SJSA1 (cell line): Measurements from ENCODE around the gene TVP23C. TPM values are rescaled to one million over a fixed set of nuclear protein-coding genes. Genes with fewer than 3 reads are reported as not detected.
"Not testable (repeated sequence)": the region's sequence is repeated elsewhere in the genome, so short reads cannot be mapped to it uniquely, and the experiment has no call there.

Source experiments
- DNase-seq, 2 experiments: peaks; one replicate each; pipeline ENCODE4 v3.0.0-alpha.2; 2015 to 2020; ENCODE audit warnings: low spot score in 2 of 2, low read depth in 1 of 2
- H3K27ac ChIP-seq: fragments of 250-450 bp; sonication (Bioruptor Pico); 2 replicates; pipeline ENCODE4 v1.5.1; 2020; ENCODE audit warnings: mild to moderate bottlenecking, moderate library complexity
- H3K27me3 ChIP-seq: fragments of 250-450 bp; sonication (Bioruptor Pico); replicated peaks from 2 replicates; pipeline ENCODE4 v1.5.1; 2020; ENCODE audit warnings: mild to moderate bottlenecking, moderate library complexity
- H3K36me3 ChIP-seq: fragments of 250-450 bp; sonication (Bioruptor Pico); 2 replicates; pipeline ENCODE4 v1.5.1; 2020; ENCODE audit warnings: mild to moderate bottlenecking
- H3K4me1 ChIP-seq: fragments of 250-450 bp; sonication (Bioruptor Pico); replicated peaks from 2 replicates; pipeline ENCODE4 v1.6.1; 2021; ENCODE audit warnings: mild to moderate bottlenecking
- H3K4me3 ChIP-seq: fragments of 250-450 bp; sonication (Bioruptor Pico); 2 replicates; pipeline ENCODE4 v1.5.1; 2020; ENCODE audit warnings: mild to moderate bottlenecking
- H3K9me3 ChIP-seq: fragments of 250-450 bp; sonication (Bioruptor Pico); replicated peaks from 2 replicates; pipeline ENCODE4 v1.5.1; 2020; ENCODE audit warnings: mild to moderate bottlenecking
- total RNA-seq: library from RNA; depleted of rRNA; stranded (reverse); fragments of >200 nt; shearing (Covaris generic); gene quantifications from 2 replicates; pipeline ENCODE4 v1.2.3, GENCODE V29; 2014; rRNA removed

The TVP23C gene
- total RNA-seq = 0.28 and 4.4 TPM in 2 replicates

DNA sequence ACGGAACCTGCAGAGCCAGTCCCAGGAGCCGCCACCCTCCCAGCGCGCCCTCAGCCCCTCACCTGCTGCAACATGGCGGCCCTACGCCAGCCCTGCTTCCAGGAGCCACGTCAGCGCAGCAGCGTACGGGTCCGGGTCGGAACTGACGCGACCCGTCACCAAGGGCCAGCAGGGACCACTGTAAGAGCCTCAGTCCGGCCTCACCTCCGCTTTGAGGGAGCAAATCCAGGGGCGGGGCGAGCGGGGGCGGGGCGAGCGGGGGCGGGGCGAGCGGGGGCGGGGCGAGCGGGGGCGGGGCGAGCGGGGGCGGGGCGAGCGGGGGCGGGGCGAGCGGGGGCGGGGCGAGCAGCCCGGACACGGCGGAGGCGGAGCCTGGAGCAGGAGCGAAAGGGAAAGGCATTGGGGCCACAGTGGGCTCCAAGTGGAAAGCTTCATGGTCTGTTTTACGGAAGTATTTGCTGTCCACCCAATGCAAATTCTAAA is at the start of gene TVP23C:
TSS of gene TVP23C (minus strand) at position 109 of the 483 bp plus-strand sequence. CDS start at position 74, 35 bp downstream.
- H3K36me3 ChIP-seq, H3K9me3 ChIP-seq, H3K27me3 ChIP-seq, H3K27ac ChIP-seq, H3K4me1 ChIP-seq: not testable (repeated sequence)
- DNase-seq = peak; percentile 57 to 79
- peak within 1 kb of the TSS; percentile 38 for H3K4me3 ChIP-seq

DNA sequence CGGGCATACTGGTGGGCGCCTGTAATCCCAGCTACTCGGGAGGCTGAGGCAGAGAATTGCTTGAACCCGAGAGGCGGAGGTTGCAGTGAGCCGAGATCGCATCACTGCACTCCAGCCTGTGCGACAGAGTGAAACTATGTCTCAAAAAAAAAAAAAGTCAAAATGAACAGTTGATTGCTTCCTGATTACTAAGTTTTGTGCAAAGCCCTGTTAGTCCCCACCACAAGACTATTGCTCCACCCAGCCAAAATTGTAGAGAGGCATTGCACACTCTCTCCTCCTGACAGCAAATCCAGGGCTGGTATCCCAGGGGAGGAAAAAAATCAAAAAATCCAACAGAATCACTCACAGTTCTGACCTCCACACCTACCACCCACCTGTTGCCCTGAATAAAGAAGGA is 29.7 kb upstream of the TVP23C start:
- H3K4me3 ChIP-seq, H3K4me1 ChIP-seq, H3K9me3 ChIP-seq, H3K27me3 ChIP-seq, H3K27ac ChIP-seq, H3K36me3 ChIP-seq, DNase-seq: not testable (repeated sequence)

GRCh38 chr17:15591986-15592385 is 28.7 kb upstream of the TVP23C start:
- not testable (repeated sequence) for H3K4me1 ChIP-seq, H3K4me3 ChIP-seq, H3K9me3 ChIP-seq, H3K36me3 ChIP-seq, H3K27me3 ChIP-seq, H3K27ac ChIP-seq, DNase-seq

DNA sequence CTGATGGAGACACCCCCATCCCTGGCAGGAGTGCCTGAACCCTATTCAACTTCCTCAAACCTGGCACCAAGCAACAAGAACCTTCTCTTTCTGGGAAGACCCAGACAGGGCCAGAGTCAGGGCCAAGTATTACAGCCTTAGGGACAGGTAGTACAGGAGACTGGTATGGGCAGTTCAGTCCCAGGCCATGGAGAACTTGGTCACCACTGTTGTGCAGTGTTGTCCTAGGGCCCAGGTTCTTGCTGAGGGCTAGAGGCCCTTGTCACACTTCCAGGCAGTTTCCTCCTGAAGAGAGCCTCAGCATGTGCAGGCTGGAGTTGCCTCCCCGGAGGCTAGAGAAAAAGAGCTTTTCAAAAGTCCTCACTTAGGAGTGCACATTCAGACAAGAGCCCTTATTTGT is 27.6 kb upstream of the TVP23C start:
- H3K4me1 ChIP-seq, H3K27me3 ChIP-seq, DNase-seq, H3K36me3 ChIP-seq, H3K9me3 ChIP-seq, H3K4me3 ChIP-seq, H3K27ac ChIP-seq: not testable (repeated sequence)

GRCh38 chr17:15589544-15590536 is 26.6 kb upstream of the TVP23C start:
- not testable (repeated sequence) for H3K4me3 ChIP-seq, H3K27ac ChIP-seq, H3K4me1 ChIP-seq, H3K9me3 ChIP-seq, H3K27me3 ChIP-seq, DNase-seq, H3K36me3 ChIP-seq

- not testable (repeated sequence) for H3K36me3 ChIP-seq, DNase-seq, H3K9me3 ChIP-seq, H3K27ac ChIP-seq, H3K27me3 ChIP-seq, H3K4me1 ChIP-seq, H3K4me3 ChIP-seq
Measured at GRCh38 chr17:15588017-15588416, 24.7 kb upstream of the TVP23C start.

DNA sequence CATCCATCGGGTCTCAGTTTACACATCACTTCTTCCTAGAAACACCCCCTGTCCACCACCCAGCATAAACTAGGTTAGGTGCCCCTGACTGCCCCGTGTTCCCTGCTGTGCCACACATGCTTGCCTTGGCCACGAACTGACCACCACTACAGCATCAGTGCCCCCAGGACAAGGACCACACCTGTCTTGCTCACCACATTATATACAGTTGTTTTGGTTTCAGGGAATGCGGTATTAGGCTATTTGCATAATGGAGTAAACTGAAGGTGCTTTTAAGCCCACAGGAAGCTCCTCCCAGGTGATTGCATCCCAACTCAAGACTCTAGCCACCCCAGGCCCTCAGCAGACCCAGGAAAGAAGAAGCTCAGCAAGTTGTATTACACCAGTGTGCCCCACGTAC is 20.0 kb upstream of the TVP23C start:
- DNase-seq, H3K9me3 ChIP-seq, H3K36me3 ChIP-seq: not testable (repeated sequence)

GRCh38 chr17:15581462-15581861 is 18.2 kb upstream of the TVP23C start:
- not testable (repeated sequence) for H3K9me3 ChIP-seq, H3K36me3 ChIP-seq, DNase-seq, H3K27me3 ChIP-seq, H3K4me3 ChIP-seq, H3K27ac ChIP-seq, H3K4me1 ChIP-seq

More for the DNA sequence above, 20.0 kb upstream of the TVP23C start:
- H3K27ac ChIP-seq, H3K27me3 ChIP-seq, H3K4me3 ChIP-seq, H3K4me1 ChIP-seq: not testable (repeated sequence)

GRCh38 chr17:15576848-15577247 is 13.6 kb upstream of the TVP23C start:
- H3K27ac ChIP-seq, DNase-seq, H3K36me3 ChIP-seq, H3K27me3 ChIP-seq, H3K9me3 ChIP-seq, H3K4me1 ChIP-seq, H3K4me3 ChIP-seq: not testable (repeated sequence)

DNA sequence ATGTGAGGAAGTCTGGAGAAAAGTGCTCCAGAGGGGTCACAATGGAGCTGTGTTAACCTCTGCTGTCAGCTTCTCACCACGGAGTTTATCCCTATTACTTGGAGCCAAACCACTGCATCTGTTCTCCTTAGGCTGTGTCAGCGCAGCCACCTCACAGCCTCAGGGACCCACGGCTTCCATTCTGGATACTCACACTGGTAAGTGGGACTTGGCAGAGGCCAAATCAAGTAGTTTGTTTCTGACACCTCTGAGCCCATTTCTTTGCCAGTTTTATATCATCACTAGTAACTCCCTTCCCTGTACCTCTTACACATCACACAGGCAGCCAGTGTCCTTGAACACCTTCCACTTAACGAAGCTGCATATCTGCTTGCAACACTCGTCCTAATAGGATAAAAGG is 11.4 kb upstream of the TVP23C start:
- not testable (repeated sequence) for H3K27ac ChIP-seq, H3K4me1 ChIP-seq, H3K4me3 ChIP-seq, H3K9me3 ChIP-seq, H3K36me3 ChIP-seq, DNase-seq, H3K27me3 ChIP-seq

DNA sequence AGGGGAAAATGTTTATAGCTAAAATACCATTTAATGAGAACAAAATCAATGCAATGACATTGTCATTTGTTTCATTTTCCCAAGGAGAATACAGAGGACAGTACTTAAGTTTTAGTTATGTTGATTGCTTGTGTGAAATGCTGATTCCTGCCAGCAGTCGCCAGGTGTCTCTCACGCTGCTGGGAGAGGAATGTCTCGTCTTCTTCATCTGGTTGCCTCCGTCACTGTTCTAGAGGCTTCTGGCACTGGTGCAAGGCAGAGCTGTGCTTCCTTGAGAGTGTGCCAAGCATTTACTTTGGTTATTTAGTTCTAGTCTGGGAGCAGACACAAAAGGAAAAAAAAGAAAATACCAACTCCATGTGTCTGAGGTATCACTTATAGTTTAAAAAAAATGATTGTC is 10.6 kb upstream of the TVP23C start:
- not testable (repeated sequence) for H3K36me3 ChIP-seq, H3K27ac ChIP-seq, H3K4me1 ChIP-seq, H3K9me3 ChIP-seq, H3K27me3 ChIP-seq, H3K4me3 ChIP-seq, DNase-seq

DNA sequence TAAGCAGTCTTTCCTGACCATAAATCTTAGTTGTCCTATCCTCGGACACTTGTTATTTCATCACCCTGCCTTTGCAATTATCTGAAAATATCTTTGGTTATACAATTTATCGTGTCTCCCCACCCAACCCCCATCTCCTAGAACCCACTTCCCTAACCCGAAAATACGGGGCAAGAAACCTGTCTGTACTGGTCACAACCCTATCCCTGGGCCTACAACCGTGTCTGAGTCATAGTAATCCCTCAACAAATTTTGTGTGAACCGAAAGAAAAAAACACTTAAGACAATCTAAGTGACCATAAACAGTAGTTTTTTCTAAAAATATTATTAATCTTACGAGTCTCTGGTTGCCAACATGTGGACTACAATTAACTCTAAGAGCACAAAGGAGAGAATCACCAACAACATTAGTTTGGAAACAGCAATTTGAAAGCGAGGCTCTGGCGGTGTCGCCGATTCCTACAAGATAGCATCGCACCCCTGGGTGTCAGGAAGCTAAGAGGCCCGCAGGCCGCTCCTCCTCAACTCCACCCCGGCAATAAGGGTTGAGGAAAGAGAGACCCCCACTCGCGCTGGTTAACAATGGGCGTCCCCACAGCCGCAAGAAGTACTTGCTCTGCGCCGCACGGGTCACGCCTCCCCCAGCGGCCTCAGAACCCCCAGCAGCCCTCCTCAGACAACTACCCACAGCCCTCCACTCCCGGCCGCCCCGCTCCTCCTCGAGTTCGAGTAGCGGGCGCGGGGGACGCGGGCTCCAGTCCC is 489 bp downstream of the TVP23C start:
- not testable (repeated sequence) for H3K4me1 ChIP-seq, H3K36me3 ChIP-seq, DNase-seq, H3K9me3 ChIP-seq, H3K27me3 ChIP-seq, H3K27ac ChIP-seq
- H3K4me3 ChIP-seq = peak overlapping the region; percentile 38

GRCh38 chr17:15561439-15561838 is 1.8 kb downstream of the TVP23C start:
- H3K27me3 ChIP-seq = not testable (repeated sequence)

More at GRCh38 chr17:15561439-15561838, 1.8 kb downstream of the TVP23C start:
- DNase-seq, H3K36me3 ChIP-seq, H3K4me3 ChIP-seq, H3K4me1 ChIP-seq, H3K9me3 ChIP-seq, H3K27ac ChIP-seq: not testable (repeated sequence)
